Measurements from ENCODE around the gene PPIL6.

Gene PPIL6

DNA sequence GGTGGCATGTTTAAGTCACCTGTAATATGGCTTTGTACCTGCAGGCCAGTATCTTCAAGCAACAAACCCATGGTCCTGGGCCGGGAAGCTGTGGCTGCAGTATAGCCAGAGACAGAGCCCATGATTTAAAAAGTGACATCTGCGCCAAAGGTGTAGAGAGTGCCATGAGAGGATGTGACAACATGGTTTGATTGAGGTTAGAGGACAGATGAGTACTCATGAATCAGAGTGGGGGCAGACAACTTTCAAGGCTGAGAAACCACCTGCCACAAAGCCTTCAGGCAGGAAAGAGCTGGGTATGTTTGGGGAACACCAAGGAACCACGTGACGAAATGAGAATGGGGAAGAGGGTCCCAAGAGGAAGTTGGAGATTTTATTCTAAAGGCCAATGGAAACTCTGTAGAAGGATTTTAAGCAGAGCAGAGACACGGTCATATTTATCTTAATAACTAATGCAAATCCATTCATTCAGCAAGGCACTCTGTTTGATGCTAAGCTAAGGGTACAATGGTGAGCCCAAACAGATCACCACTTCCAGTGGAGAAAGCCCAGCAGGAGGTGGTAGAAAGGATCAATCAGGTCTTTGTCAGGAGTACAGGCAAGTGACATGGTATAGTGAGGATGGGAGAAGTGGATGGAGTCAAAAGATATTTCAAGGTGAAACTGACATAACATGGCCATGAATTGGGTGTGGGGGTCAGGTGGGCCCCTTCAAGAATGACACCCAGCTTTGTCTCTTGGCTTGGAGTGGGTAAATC, 18.5 kb upstream of the PPIL6 start:
- peak; percentile 72 for DNase-seq (ENCODE audit: low spot score)
- TF ChIP-seq CTCF (IDR thresholded peaks at IDR 0.05; ENCODE audit: extremely low read depth, insufficient read depth, missing control alignments) = no peak
- in situ Hi-C loops (cut with MboI; ENCODE audit: low pct_unique_long_range_greater_than_20kb, low sequenced_read_pairs, unreplicated experiment) = no loop called here

DNA sequence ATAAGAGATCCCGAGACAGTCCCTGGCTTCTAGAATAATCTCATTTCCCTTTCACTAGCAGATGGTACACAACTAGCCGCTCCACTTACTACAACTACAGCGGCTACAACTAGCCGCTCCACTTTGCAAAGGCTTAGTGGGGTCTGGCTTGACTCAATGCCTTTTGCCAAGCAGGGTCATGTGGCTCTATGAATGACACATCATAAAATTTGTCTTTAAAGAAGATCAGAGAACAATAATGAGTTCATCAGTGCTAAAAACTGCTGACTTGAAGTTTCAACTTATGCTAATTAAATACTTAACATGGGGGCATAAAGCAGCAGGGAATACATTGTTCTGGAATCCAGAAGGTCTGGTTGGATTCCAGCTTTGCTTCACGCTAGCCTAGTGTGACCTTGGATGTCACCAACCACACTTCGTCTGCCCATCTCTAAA, 17.2 kb upstream of the PPIL6 start:
- TF ChIP-seq CTCF (IDR thresholded peaks at IDR 0.05; ENCODE audit: extremely low read depth, insufficient read depth, missing control alignments) = no peak
- no peak for DNase-seq (ENCODE audit: low spot score)
- in situ Hi-C loops (cut with MboI; ENCODE audit: low pct_unique_long_range_greater_than_20kb, low sequenced_read_pairs, unreplicated experiment) = no loop called here

GRCh38 chr6:109456710-109457561, 16.5 kb upstream of the PPIL6 start:
- TF ChIP-seq CTCF (IDR thresholded peaks at IDR 0.05; ENCODE audit: extremely low read depth, insufficient read depth, missing control alignments) = no peak
- in situ Hi-C loops (cut with MboI; ENCODE audit: low pct_unique_long_range_greater_than_20kb, low sequenced_read_pairs, unreplicated experiment) = no loop called here
- DNase-seq (ENCODE audit: low spot score) = no peak

DNA sequence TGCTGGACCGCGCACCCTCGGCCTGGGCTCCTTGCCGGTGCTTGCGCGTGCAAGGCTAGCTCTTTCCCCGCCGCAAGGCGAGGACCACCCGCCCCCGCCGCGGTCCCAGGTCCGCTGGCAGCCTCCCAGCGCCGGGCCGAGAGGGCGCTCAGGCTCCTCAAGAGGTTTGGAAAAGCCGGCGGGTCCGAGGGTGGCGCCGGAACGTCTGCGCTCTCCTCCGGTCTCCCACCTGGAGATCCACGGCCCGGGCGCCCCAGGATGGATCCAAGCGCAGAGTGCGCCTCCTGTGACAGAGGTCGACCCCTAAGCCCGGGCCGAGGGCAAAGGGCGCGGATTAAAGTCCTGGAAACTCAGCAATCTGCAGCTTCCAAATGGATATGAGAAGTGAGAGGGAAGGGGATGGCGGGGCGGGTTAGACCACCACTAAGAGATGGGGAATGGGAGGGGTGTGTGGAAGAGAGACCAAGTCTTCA, 15.7 kb upstream of the PPIL6 start:
- no peak for DNase-seq (ENCODE audit: low spot score)
- in situ Hi-C loops (cut with MboI; ENCODE audit: low pct_unique_long_range_greater_than_20kb, low sequenced_read_pairs, unreplicated experiment) = no loop called here
- no peak for TF ChIP-seq CTCF (IDR thresholded peaks at IDR 0.05; ENCODE audit: extremely low read depth, insufficient read depth, missing control alignments)

DNA sequence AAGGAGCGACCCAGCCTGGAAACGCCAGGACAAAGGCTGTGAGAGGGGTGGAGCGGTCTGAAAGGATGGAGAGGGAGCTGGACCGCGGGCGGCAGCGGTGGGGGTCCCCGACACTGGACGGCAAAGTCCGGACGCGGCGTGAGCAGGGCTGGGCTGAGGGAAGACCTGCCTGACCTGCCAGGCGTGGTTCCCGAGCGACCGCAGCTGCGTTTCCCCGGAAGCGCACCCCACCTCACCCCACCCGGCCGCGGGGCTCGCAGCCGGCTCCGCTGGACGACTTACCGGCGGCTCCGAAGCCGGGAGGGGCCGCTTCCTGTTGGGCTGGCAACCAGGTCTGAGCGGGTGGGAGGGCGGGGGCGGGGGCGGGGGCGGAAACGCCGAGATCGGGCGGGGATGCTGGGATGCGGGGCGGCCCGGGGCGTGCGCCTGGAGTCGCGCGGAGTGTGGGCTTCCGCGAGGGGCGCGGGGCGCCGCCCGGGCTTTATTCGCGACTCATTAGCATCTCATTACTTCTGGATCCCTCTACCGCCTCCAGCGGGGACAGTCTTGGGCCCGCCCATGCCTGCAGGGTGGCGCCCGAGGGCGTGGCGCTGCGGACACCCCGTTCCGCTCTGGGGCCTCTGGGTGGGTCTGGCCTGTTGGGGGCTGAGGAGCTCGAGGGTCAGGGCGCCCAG, 15.1 kb upstream of the PPIL6 start, which contains the start of gene MICAL1:
TSS of gene MICAL1 (minus strand) at position 336 of the 674 bp plus-strand sequence. CDS start 1,576 bp downstream, outside the sequence.
- in situ Hi-C loops (cut with MboI; ENCODE audit: low pct_unique_long_range_greater_than_20kb, low sequenced_read_pairs, unreplicated experiment) = no loop called here
- TF ChIP-seq CTCF (IDR thresholded peaks at IDR 0.05; ENCODE audit: extremely low read depth, insufficient read depth, missing control alignments) = peak; percentile 25
- DNase-seq (ENCODE audit: low spot score) = peak; percentile 86
